ENCODE results near the gene GPR78. TPM values are rescaled to one million over a fixed set of nuclear protein-coding genes. Genes with fewer than 3 reads are reported as not detected.
A peak's percentile ranks its signal among the peaks of the same experiment; 100 is the strongest.

Gene GPR78
- total and polyA plus RNA-seq, 2 of the 4 experiments (the other 2 are of a cell fraction) = under 0.01 to 0.10 TPM

DNA sequence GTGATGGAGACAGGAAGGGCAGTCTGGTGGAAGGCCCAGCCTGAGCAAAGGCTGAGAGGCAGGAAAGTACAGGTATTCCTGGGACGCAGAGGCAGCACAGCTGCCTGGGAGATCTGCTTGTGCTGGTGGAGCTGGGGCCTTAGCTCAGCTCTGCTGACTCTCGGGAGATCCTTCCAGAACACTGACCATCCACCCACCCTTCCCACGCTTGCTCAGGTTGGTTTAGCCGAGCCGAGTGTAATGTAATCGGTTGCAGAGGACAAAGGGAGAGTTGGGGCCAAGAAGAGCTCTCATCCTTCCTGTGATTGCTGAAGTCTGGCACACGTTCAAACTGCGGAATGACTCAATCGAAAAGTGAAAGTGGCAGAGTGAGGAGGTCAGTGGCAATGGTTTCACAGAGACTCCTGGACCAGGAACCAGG lies 43.1 kb upstream of the GPR78 start:
- H2BK20ac ChIP-seq (ENCODE audit: low read depth, low read length) = no peak overlapping the region
- no peak overlapping the region for H3K4me3 ChIP-seq (ENCODE audit: insufficient read depth, low read depth, low read length)
- no peak overlapping the region for H3K23ac ChIP-seq (ENCODE audit: low read depth, low read length)
- H2BK5ac ChIP-seq (ENCODE audit: low read depth, low read length, poor library complexity, severe bottlenecking) = no peak overlapping the region
- no TSS peak for BruUV-seq (replicated peaks)
- TF ChIP-seq FOS (IDR thresholded peaks at IDR 0.05; ENCODE audit: low read depth, low read length) (0 out of 2 replicates have a peak, but pooled peaks have one; percentile 22), SMC3 (IDR thresholded peaks at IDR 0.05; ENCODE audit: low read depth, low read length) (no peak), CEBPB (IDR thresholded peaks at IDR 0.05; ENCODE audit: low read depth, low read length) (peak; percentile 78)
- in situ Hi-C loops (cut with MboI; ENCODE audit: low sequenced_read_pairs) (no loop called here), intact Hi-C loops (cut with micrococcal nuclease) (no loop called here), dilution Hi-C loops (cut with HindIII; ENCODE audit: low sequenced_read_pairs, unreplicated experiment) (no loop called here)
- ChIA-PET CTCF (no interaction called here), POLR2A (ENCODE audit: unreplicated experiment) (no interaction called here)
- H2AK5ac ChIP-seq (ENCODE audit: low read depth, low read length) = 0 out of 2 replicates have a peak overlapping the region, but pooled peaks have one; percentile 13
- no peaks in the 10 kb centered on the region for H3K79me1 ChIP-seq (ENCODE audit: low read depth in 1 of 2, low read length in 2 of 2)
- H3K36me3 ChIP-seq (ENCODE audit: control insufficient read depth, insufficient read depth, low read length) = no peaks in the 10 kb centered on the region
- no peak overlapping the region for H3K14ac ChIP-seq (replicated peaks; ENCODE audit: low read depth, low read length)
- no peak overlapping the region; the same call in 1 of the 2 replicates for H3K9ac ChIP-seq (ENCODE audit: low read depth, low read length)
- H4K91ac ChIP-seq (ENCODE audit: insufficient read depth, low read depth, low read length) = no peak overlapping the region; the same call in 1 of the 2 replicates
- no peak overlapping the region for H2BK120ac ChIP-seq (ENCODE audit: low read depth, low read length)
- no peak overlapping the region for H2AK9ac ChIP-seq (replicated peaks; ENCODE audit: low read depth, low read length, poor library complexity)
- H3K9me3 ChIP-seq (ENCODE audit: control insufficient read depth, insufficient read depth, low read length) = no peaks in the 10 kb centered on the region
- H4K8ac ChIP-seq (ENCODE audit: low read depth in 2 of 2, low read length in 2 of 2) = no peak overlapping the region
- H3K9me1 ChIP-seq (ENCODE audit: insufficient read depth, low read length) = no peaks in the 10 kb centered on the region
- no peak overlapping the region for H2BK15ac ChIP-seq (ENCODE audit: low read depth, low read length)
- no CpG with 5 or more reads among the region's 9 CpGs for WGBS, 2 experiments (ENCODE audit: extremely low coverage in 2 of 2, insufficient read length in 1 of 2)
- peak overlapping the region; percentile 3; the same call in 1 of the 2 replicates for H3K27ac ChIP-seq (ENCODE audit: insufficient read depth, low read length)
- H3K27me3 ChIP-seq (ENCODE audit: control insufficient read depth, insufficient read depth, low read length) = no peaks in the 10 kb centered on the region; the same call in 1 of the 2 replicates
- H3K4me2 ChIP-seq (ENCODE audit: low read depth, low read length) = peak overlapping the region; percentile 14; the same call in 1 of the 2 replicates
- H3K4me1 ChIP-seq (ENCODE audit: control insufficient read depth, insufficient read depth, low read length) = peaks cover 8% of the 10 kb centered on the region; the same call in 1 of the 2 replicates
- H3K56ac ChIP-seq (ENCODE audit: extremely low read depth, insufficient read depth, low read length) = no peak overlapping the region
- DNase-seq = peak; percentile 90
- no peak overlapping the region for H3K4ac ChIP-seq (ENCODE audit: low read depth, low read length)
- H4K20me1 ChIP-seq (ENCODE audit: insufficient read depth, low read length) = no peaks in the 10 kb centered on the region
- peak overlapping the region; percentile 37; the same call in 1 of the 2 replicates for H3K18ac ChIP-seq (ENCODE audit: low read depth, low read length)
- peak; percentile 67 for ATAC-seq (ENCODE audit: low read depth)
- H4K5ac ChIP-seq (ENCODE audit: low read depth, low read length) = peak overlapping the region; percentile 47; the same call in 1 of the 2 replicates
- peak overlapping the region; percentile 67 for H2AFZ ChIP-seq (replicated peaks; ENCODE audit: low read length, poor library complexity)

All from IMR-90 (cell line).